H1 (cell line): Measurements from ENCODE around the gene KMT5B. TPM values are rescaled to one million over a fixed set of nuclear protein-coding genes. Genes with fewer than 3 reads are reported as not detected.

ENCODE experiments used
- CTCF ChIA-PET: fragments of 300-600 bp; sonication (Branson Sonifier 250); formaldehyde crosslinking; loops from one replicate; lab custom pipeline; 2021; ENCODE audit not compliant: partially characterized antibody; lab: Charles Lee
- POLR2A ChIA-PET: fragments of 300-600 bp; sonication (Branson Sonifier 250); formaldehyde crosslinking; loops from one replicate; lab custom pipeline; 2021; ENCODE audit warnings: inconsistent platforms; ENCODE audit not compliant: partially characterized antibody; lab: Charles Lee
- DNase-seq, 2 experiments: peaks; one replicate each; pipeline versions ENCODE4 v3.0.0 to v3.0.0-alpha.2; 2010 to 2022; ENCODE audit warnings: low spot score in 2 of 2, low read depth in 1 of 2, mixed read lengths in 1 of 2
- FAIRE-seq: peaks from 2 replicates; lab custom pipeline; 2011; peaks lifted over from hg19 to GRCh38; lab: Jason Lieb, UNC
- H2AFZ ChIP-seq: 2 replicates; pipeline ENCODE4 v1.8.1; 2012; ENCODE audit warnings: low read length, inconsistent platforms
- H2AK5ac ChIP-seq: 2 replicates; pipeline ENCODE4 v1.6.1; 2013; ENCODE audit warnings: low read depth, low read length
- H2BK120ac ChIP-seq: replicated peaks from 2 replicates; pipeline ENCODE3; 2013; ENCODE audit warnings: low read depth, low read length, inconsistent platforms
- H2BK12ac ChIP-seq: 2 replicates; pipeline ENCODE4 v1.6.1; 2013; ENCODE audit warnings: low read depth, low read length
- H2BK15ac ChIP-seq: 2 replicates; pipeline ENCODE4 v1.6.1; 2013; ENCODE audit warnings: low read length
- H2BK20ac ChIP-seq: 2 replicates; pipeline ENCODE4 v1.6.1; 2013; ENCODE audit warnings: low read length
- H2BK5ac ChIP-seq: 2 replicates; pipeline ENCODE4 v1.6.1; 2013; ENCODE audit warnings: low read depth, low read length
- H3K14ac ChIP-seq: 2 replicates; pipeline ENCODE4 v1.6.1; 2013; ENCODE audit warnings: inconsistent platforms; ENCODE audit not compliant: insufficient read length
- H3K18ac ChIP-seq: 2 replicates; pipeline ENCODE4 v1.6.1; 2013; ENCODE audit warnings: low read length; ENCODE audit errors: extremely low read depth
- H3K23ac ChIP-seq: 2 replicates; pipeline ENCODE4 v1.6.1; 2013; ENCODE audit warnings: inconsistent platforms; ENCODE audit not compliant: insufficient read length
- H3K23me2 ChIP-seq: 2 replicates; pipeline ENCODE4 v1.6.1; 2013; ENCODE audit warnings: low read depth, low read length
- H3K27ac ChIP-seq: 2 replicates; pipeline ENCODE4 v1.6.1; 2011; ENCODE audit warnings: low read depth, low read length, inconsistent platforms
- H3K27me3 ChIP-seq, 4 experiments: replicated peaks in 1 of 4; 1 replicate in 1 of 4; 2 replicates in 3 of 4; pipeline versions ENCODE4 v1.6.1 to v1.8.1; 2011 to 2013; ENCODE audit warnings: low read length in 3 of 4, mild to moderate bottlenecking in 3 of 4, inconsistent platforms in 2 of 4, mixed read lengths in 2 of 4, moderate library complexity in 1 of 4; ENCODE audit not compliant: control insufficient read depth in 3 of 4, insufficient read depth in 3 of 4; ENCODE audit errors: extremely low read depth in 1 of 4
- H3K36me3 ChIP-seq, 4 experiments: 2 replicates each; pipeline versions ENCODE4 v1.6.1 to v1.8.1; 2011 to 2013; ENCODE audit warnings: mild to moderate bottlenecking in 4 of 4, low read length in 3 of 4, moderate library complexity in 2 of 4, control low read depth in 1 of 4, inconsistent platforms in 1 of 4; ENCODE audit not compliant: insufficient read depth in 4 of 4, control insufficient read depth in 2 of 4
- H3K4ac ChIP-seq: replicated peaks from 2 replicates; pipeline ENCODE3; 2013; ENCODE audit warnings: low read length, low read depth, mixed read lengths, inconsistent platforms; ENCODE audit not compliant: insufficient read length
- H3K4me1 ChIP-seq, 4 experiments: replicated peaks in 1 of 4; 1 replicate in 1 of 4; 2 replicates in 3 of 4; pipeline versions ENCODE4 v1.6.1 to v1.8.1; 2011 to 2013; ENCODE audit warnings: low read length in 3 of 4, inconsistent platforms in 2 of 4, mixed read lengths in 1 of 4; ENCODE audit not compliant: insufficient read depth in 4 of 4, control insufficient read depth in 3 of 4
- H3K4me2 ChIP-seq, 2 experiments: 2 replicates each; pipeline versions ENCODE4 v1.6.1 to v1.8.1; 2011 to 2013; ENCODE audit warnings: low read depth in 2 of 2, low read length in 2 of 2, control low read depth in 1 of 2, inconsistent platforms in 1 of 2, mild to moderate bottlenecking in 1 of 2; ENCODE audit not compliant: insufficient read depth in 1 of 2
- H3K4me3 ChIP-seq, 4 experiments: fragments of 200-600, 300-600 bp in 1 of 4; sonication (generic), shearing (Covaris generic), sonication (Bioruptor Twin) in 1 of 4; 2 replicates each; pipeline versions ENCODE4 v1.5.1 to v1.8.1; 2011 to 2016; ENCODE audit warnings: low read length in 4 of 4, low read depth in 3 of 4, control low read depth in 2 of 4, inconsistent platforms in 2 of 4, mild to moderate bottlenecking in 2 of 4, mixed read lengths in 1 of 4, moderate library complexity in 1 of 4; ENCODE audit not compliant: insufficient read depth in 2 of 4; ENCODE audit errors: extremely low read depth in 1 of 4
- H3K56ac ChIP-seq: replicated peaks from 2 replicates; pipeline ENCODE3; 2013; ENCODE audit warnings: low read depth, mild to moderate bottlenecking, mixed read lengths, low read length, inconsistent platforms; ENCODE audit not compliant: insufficient read length
- H3K79me1 ChIP-seq: 2 replicates; pipeline ENCODE4 v1.6.1; 2013; ENCODE audit warnings: low read depth, low read length, control low read depth
- H3K79me2 ChIP-seq, 2 experiments: 2 replicates each; pipeline versions ENCODE4 v1.6.1 to v1.8.1; 2012 to 2013; ENCODE audit warnings: low read length in 2 of 2, mild to moderate bottlenecking in 2 of 2, inconsistent platforms in 1 of 2; ENCODE audit not compliant: insufficient read depth in 2 of 2, control insufficient read depth in 1 of 2
- H3K9ac ChIP-seq, 4 experiments: replicated peaks in 1 of 4; 1 replicate in 1 of 4; 2 replicates in 3 of 4; pipeline versions ENCODE4 v1.6.1 to v1.8.1; 2011 to 2013; ENCODE audit warnings: low read depth in 3 of 4, low read length in 3 of 4, control low read depth in 2 of 4, mild to moderate bottlenecking in 2 of 4, moderate library complexity in 2 of 4, inconsistent platforms in 1 of 4; ENCODE audit errors: extremely low read depth in 1 of 4
- H3K9me3 ChIP-seq, 2 experiments: 2 replicates each; pipeline versions ENCODE4 v1.6.1 to v1.8.1; 2012 to 2013; ENCODE audit warnings: mild to moderate bottlenecking in 2 of 2, moderate library complexity in 2 of 2, control low read depth in 1 of 2, inconsistent platforms in 1 of 2, low read depth in 1 of 2, low read length in 1 of 2, mixed read lengths in 1 of 2; ENCODE audit not compliant: insufficient read depth in 2 of 2
- H4K20me1 ChIP-seq, 2 experiments: replicated peaks in 1 of 2; 2 replicates each; pipeline versions ENCODE3 to v1.8.1; 2011 to 2013; ENCODE audit warnings: inconsistent platforms in 2 of 2, low read length in 2 of 2, mild to moderate bottlenecking in 1 of 2; ENCODE audit not compliant: insufficient read depth in 2 of 2, control insufficient read depth in 1 of 2
- H4K5ac ChIP-seq: 2 replicates; pipeline ENCODE4 v1.6.1; 2013; ENCODE audit warnings: low read length, low read depth, mixed read lengths, inconsistent platforms; ENCODE audit not compliant: insufficient read length
- H4K8ac ChIP-seq: 2 replicates; pipeline ENCODE4 v1.8.0; 2013; ENCODE audit warnings: mild to moderate bottlenecking, moderate library complexity, low read length, inconsistent platforms; ENCODE audit not compliant: insufficient read depth; ENCODE audit errors: extremely low read depth
- H4K91ac ChIP-seq: replicated peaks from 2 replicates; pipeline ENCODE3; 2013; ENCODE audit warnings: low read length, mixed read lengths, inconsistent platforms; ENCODE audit not compliant: insufficient read length
- ASH2L ChIP-seq: fragments of 200-600, 300-600 bp; sonication (generic); IDR thresholded peaks from one replicate; pipeline ENCODE4 v1.7.1; 2017; ENCODE audit warnings: low read length
- ATF3 ChIP-seq: IDR thresholded peaks from 2 replicates; pipeline ENCODE4 v1.6.1; 2011; ENCODE audit warnings: low read depth, mild to moderate bottlenecking, low read length; ENCODE audit not compliant: insufficient read depth
- CREB1 ChIP-seq: IDR thresholded peaks from 2 replicates; pipeline ENCODE4 v1.6.1; 2012; ENCODE audit warnings: inconsistent platforms
- CTCF ChIP-seq, 3 experiments: IDR thresholded peaks; 1 replicate in 2 of 3; 2 replicates in 1 of 3; pipeline versions ENCODE4 v1.5.1 to v1.6.1; 2011; ENCODE audit warnings: low read length in 3 of 3, mild to moderate bottlenecking in 3 of 3, inconsistent platforms in 2 of 3, low read depth in 1 of 3, moderate library complexity in 1 of 3; ENCODE audit not compliant: insufficient read depth in 1 of 3; ENCODE audit errors: control extremely low read depth in 1 of 3
- KDM1A ChIP-seq: fragments of 200-600, 300-600 bp; sonication (generic); IDR thresholded peaks from 2 replicates; pipeline ENCODE4 v1.7.1; 2016; ENCODE audit warnings: mild to moderate bottlenecking, low read length, borderline replicate concordance
- NRF1 ChIP-seq: IDR thresholded peaks from 2 replicates; pipeline ENCODE4 v1.6.1; 2011; ENCODE audit warnings: mild to moderate bottlenecking, low read depth, low read length, improper control_type of control experiment
- SIN3A ChIP-seq, 2 experiments: IDR thresholded peaks in 1 of 2; conservative IDR thresholded peaks in 1 of 2; 2 replicates each; pipeline ENCODE4 v1.6.1; 2011 to 2012; ENCODE audit warnings: low read length in 2 of 2, improper control_type of control experiment in 1 of 2, low read depth in 1 of 2, mild to moderate bottlenecking in 1 of 2
- TEAD4 ChIP-seq: IDR thresholded peaks from 2 replicates; pipeline ENCODE4 v1.6.1; 2012; ENCODE audit warnings: low read depth, low read length, inconsistent platforms, mixed read lengths
- WGBS, 2 experiments: shearing (Covaris generic) in 1 of 2; methylation state at CpG; one replicate each; pipeline versions ENCODE4 v1.1.6 to v1.1.7; 2013 to 2015; ENCODE audit warnings: low lambda C conversion rate in 2 of 2, mixed read lengths in 2 of 2, inconsistent platforms in 1 of 2, low coverage in 1 of 2, missing lambda C conversion rate in 1 of 2; ENCODE audit not compliant: insufficient replicate concordance in 2 of 2, insufficient coverage in 1 of 2, insufficient read length in 1 of 2; ENCODE audit errors: extremely low coverage in 1 of 2, missing lambda C conversion rate in 1 of 2; 5-methylcytosine and 5-hydroxymethylcytosine counted together
- polyA plus RNA-seq, 7 experiments: library from polyadenylated mRNA; depleted of rRNA in 3 of 7; stranded (reverse) in 5 of 7; unstranded in 2 of 7; fragments of >200 nt in 5 of 7; fragments of 200-250 nt in 2 of 7; gene quantifications; 1 replicate in 5 of 7; 2 replicates in 1 of 7; 4 replicates in 1 of 7; pipeline versions ENCODE4 v1.2.1 to v1.2.3, GENCODE V29; 2011 to 2013; ENCODE audit warnings: missing spikeins in 2 of 7, mixed read lengths in 2 of 7
- total RNA-seq: library from RNA; stranded (reverse); fragmentation: NEBNext Ultra II Directional; extraction: Animal tissue kit (Norgen Biotek cat#: 25700); gene quantifications from 2 replicates; pipeline ENCODE4 v1.2.1, GENCODE V29; 2021

Gene KMT5B
- total and polyA plus RNA-seq, 2 of the 8 experiments (the other 6 are each of a cell fraction or from before 2014, with no cell fraction given), result 11.0 to 40.8 TPM

GRCh38 chr11:68120273-68121066 is 92.6 kb downstream of the KMT5B start:
- H3K27ac ChIP-seq, result peak overlapping the region; percentile 81
- peak; percentile 29 for TF ChIP-seq ASH2L
- no peak for TF ChIP-seq CREB1
- TF ChIP-seq SIN3A (conservative IDR thresholded peaks at IDR 0.05 in 1 of 2, IDR thresholded peaks at IDR 0.05 in 1 of 2; ENCODE audit: low read depth in 1 of 2, low read length in 2 of 2), result 0 out of 4 replicates have a peak, but pooled peaks of 1 of the 2 experiments have one; percentile 7
- no peak for TF ChIP-seq NRF1
- no peak for TF ChIP-seq ATF3
- no peak for TF ChIP-seq KDM1A
- TF ChIP-seq TEAD4, result no peak
- no peak for TF ChIP-seq CTCF (IDR thresholded peaks at IDR 0.05; ENCODE audit: control extremely low read depth in 1 of 3, insufficient read depth in 1 of 3, low read depth in 1 of 3, low read length in 3 of 3)

More at GRCh38 chr11:68120273-68121066, 92.6 kb downstream of the KMT5B start:
- peak overlapping the region; percentile 72; the same call in 1 of the 2 replicates for H4K8ac ChIP-seq
- H2AK5ac ChIP-seq, result no peak overlapping the region
- FAIRE-seq, result no peak
- H3K9ac ChIP-seq, result peak overlapping the region; percentile 71 to 96 (median 86)
- no peaks in the 10 kb centered on the region for H3K27me3 ChIP-seq
- H3K14ac ChIP-seq, result no peak overlapping the region
- no peaks in the 10 kb centered on the region; the same call in 1 of the 2 replicates for H3K23me2 ChIP-seq
- 3% methylated on average over 47 of the region's 73 CpGs; no CpG with 5 or more reads in 1 of the 2 experiments for WGBS, 2 experiments
- H3K79me2 ChIP-seq, result peaks cover 42 to 53% of the 10 kb centered on the region in 2 experiments
- H3K9me3 ChIP-seq, result no peaks in the 10 kb centered on the region
- 0 out of 2 replicates have a peak overlapping the region, but pooled peaks have one; percentile 4 for H2BK5ac ChIP-seq
- no peak overlapping the region for H2BK120ac ChIP-seq
- H3K4ac ChIP-seq, result no peak overlapping the region
- no peak overlapping the region for H3K23ac ChIP-seq
- POLR2A ChIA-PET, result interaction anchor here (0.6 to 7.1 kb wide), 11 partner anchors 8 to 82 kb away, joined by 3 to 52 read pairs (median 8); partner anchors contain the start of gene TCIRG1
- H4K91ac ChIP-seq, result no peak overlapping the region
- H3K4me2 ChIP-seq, result peak overlapping the region; percentile 60 to 71
- H3K56ac ChIP-seq, result no peak overlapping the region
- no peak for DNase-seq
- no peak overlapping the region for H2AFZ ChIP-seq
- peaks cover 0 to 7% (median under 1%) of the 10 kb centered on the region in 4 experiments; a peak in 2 of 8 replicates for H3K36me3 ChIP-seq
- no peak overlapping the region for H4K5ac ChIP-seq
- 0 out of 2 replicates have a peak overlapping the region, but pooled peaks have one; percentile 7 for H3K18ac ChIP-seq
- CTCF ChIA-PET, result interaction anchor here (2.0 kb wide), 1 partner anchor 88 kb away, joined by 8 read pairs; no protein-coding TSS in a partner anchor
- H2BK20ac ChIP-seq, result no peak overlapping the region
- H2BK15ac ChIP-seq, result no peak overlapping the region
- H3K4me3 ChIP-seq, result peak overlapping the region; percentile 86 to 99 (median 92)
- peaks cover 8 to 21% (median 17%) of the 10 kb centered on the region in 4 experiments for H3K4me1 ChIP-seq
- peaks cover 19 to 20% of the 10 kb centered on the region in 2 experiments for H4K20me1 ChIP-seq
- no peaks in the 10 kb centered on the region; the same call in none of the 2 replicates for H3K79me1 ChIP-seq
- no peak overlapping the region for H2BK12ac ChIP-seq
